Activated T-cell treated with anti-CD3 and anti-CD28 coated beads, Interleukin-2, amount 50 U/mL, for 4 hours (primary cell): ENCODE measurements around the gene TSPAN8. TPM values are rescaled to one million over a fixed set of nuclear protein-coding genes. Genes with fewer than 3 reads are reported as not detected.
"Not testable (repeated sequence)": the region's sequence is repeated elsewhere in the genome, so short reads cannot be mapped to it uniquely, and the experiment has no call there.

ENCODE experiments used
- ATAC-seq, 2 donors: fragments of 200-7000 bp; cut with Tn5 transposase; one replicate each; pipeline ENCODE4 v1.10.0; 2021
- DNase-seq: peaks from one replicate; pipeline ENCODE4 v3.0.0-alpha.2; 2020
- H3K27me3 Mint-ChIP-seq: one replicate; pipeline ENCODE4 v1.8.0; 2021; ENCODE audit warnings: low read depth, mixed read lengths
- H3K36me3 Mint-ChIP-seq: one replicate; pipeline ENCODE4 v1.8.0; 2022; ENCODE audit warnings: mixed read lengths; ENCODE audit not compliant: insufficient read depth
- H3K4me1 Mint-ChIP-seq: one replicate; pipeline ENCODE4 v1.8.0; 2021; ENCODE audit warnings: low read depth, mixed read lengths
- H3K4me3 Mint-ChIP-seq: one replicate; pipeline ENCODE4 v1.8.0; 2021; ENCODE audit warnings: mild to moderate bottlenecking, moderate library complexity, mixed read lengths
- H3K9me3 Mint-ChIP-seq: one replicate; pipeline ENCODE4 v1.8.0; 2021; ENCODE audit warnings: mixed read lengths
- total RNA-seq, 3 donors: library from RNA; stranded (reverse); gene quantifications; one replicate each; pipeline ENCODE4 v1.2.1, GENCODE V29; 2021

The TSPAN8 gene
- total RNA-seq, 3 donors from 2014 or later, result 0.29 to 0.46 (median 0.30) TPM

DNA sequence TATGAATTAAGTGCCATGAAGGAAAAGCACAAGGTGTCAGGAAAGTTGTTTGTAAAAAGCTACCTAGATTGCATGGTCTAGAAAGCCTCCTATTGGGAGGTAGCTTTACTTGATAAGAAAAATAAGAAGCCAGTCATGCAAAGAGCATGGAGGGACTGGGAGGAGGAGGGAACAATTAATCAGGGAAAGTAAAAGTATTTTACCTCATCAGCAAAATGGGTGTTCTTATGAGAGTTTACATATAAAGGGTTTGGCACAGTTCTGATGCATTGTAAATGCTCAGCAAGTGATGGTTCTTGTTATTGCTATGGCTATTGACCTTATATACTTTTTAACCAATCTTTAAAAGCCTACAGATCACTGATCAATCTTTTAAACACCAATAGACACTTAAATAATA, 17.0 kb upstream of the TSPAN8 start:
- DNase-seq (no peak), ATAC-seq (no peak)
- Mint-ChIP-seq H3K4me3 (no peak overlapping the region), H3K4me1 (no peaks in the 10 kb centered on the region), H3K9me3 (no peaks in the 10 kb centered on the region), H3K27me3 (no peaks in the 10 kb centered on the region), H3K36me3 (no peaks in the 10 kb centered on the region)

DNA sequence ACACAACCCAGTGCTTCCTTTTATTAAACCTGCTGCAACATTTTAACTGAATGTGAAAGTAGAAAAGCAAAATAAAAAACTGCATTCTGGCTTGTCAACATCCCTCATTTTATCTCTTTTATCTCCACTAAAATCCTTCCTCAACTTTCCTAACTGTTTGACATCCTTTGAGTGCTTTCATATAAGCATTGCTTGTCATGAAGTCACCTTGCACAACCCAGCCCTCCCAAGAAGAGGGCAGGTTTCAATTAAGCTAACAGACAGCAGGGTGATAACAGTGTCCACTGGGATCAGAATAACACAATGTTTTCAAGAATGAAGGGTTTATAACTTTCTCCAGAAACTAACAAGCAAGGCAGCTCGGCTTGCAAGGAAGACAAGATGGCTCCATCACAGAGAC, 16.3 kb upstream of the TSPAN8 start:
- DNase-seq, result no peak
- Mint-ChIP-seq H3K27me3 (no peaks in the 10 kb centered on the region), H3K4me3 (no peak overlapping the region), H3K4me1 (no peaks in the 10 kb centered on the region), H3K9me3 (no peaks in the 10 kb centered on the region), H3K36me3 (no peaks in the 10 kb centered on the region)
- no peak for ATAC-seq

DNA sequence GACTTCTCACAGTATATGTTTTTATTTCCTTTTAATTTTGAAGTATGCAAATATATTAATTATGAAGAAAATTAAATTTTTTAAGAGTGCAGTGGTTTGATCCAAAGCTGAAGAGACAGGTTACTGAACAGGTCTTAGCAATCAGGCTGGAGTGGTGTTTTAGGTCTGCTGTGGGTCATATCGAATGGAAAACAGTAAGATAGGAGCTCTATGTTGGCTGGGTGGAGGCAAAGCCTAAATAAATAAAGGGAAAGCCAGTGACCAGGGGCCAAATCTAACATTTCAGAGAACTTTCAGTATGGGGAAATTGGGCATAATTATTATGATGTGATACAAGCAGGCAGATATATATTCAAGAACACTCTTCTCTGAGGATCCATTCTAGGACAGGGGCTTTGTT, 12.7 kb upstream of the TSPAN8 start:
- no peak for ATAC-seq
- no peaks in the 10 kb centered on the region for H3K27me3 Mint-ChIP-seq
- H3K9me3 Mint-ChIP-seq, result peaks cover 6% of the 10 kb centered on the region

DNA sequence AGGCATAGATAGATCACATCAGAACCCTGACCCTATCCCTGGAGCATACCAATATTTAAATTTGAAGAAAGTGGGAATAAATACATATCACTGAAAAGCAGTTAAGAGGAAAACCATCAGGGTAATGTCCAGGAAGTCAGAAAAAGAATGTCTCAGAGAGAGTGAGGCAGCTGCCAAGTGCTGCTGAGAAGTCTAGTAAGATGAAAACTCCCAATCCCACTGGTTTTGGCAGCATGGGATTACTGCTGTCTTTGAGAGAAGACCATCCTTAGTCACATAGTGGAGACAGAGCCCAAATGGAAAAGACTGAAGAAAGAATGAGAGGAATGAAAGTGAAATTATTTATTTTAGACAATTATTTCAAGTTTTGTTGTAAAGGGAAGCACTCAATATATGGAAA, 11.5 kb upstream of the TSPAN8 start:
- Mint-ChIP-seq H3K4me3 (no peak overlapping the region), H3K4me1 (no peaks in the 10 kb centered on the region)
- no peak for DNase-seq

More for the DNA sequence above, 12.7 kb upstream of the TSPAN8 start:
- no peaks in the 10 kb centered on the region for H3K4me1 Mint-ChIP-seq
- no peak for DNase-seq
- H3K4me3 Mint-ChIP-seq, result no peak overlapping the region
- H3K36me3 Mint-ChIP-seq, result no peaks in the 10 kb centered on the region

DNA sequence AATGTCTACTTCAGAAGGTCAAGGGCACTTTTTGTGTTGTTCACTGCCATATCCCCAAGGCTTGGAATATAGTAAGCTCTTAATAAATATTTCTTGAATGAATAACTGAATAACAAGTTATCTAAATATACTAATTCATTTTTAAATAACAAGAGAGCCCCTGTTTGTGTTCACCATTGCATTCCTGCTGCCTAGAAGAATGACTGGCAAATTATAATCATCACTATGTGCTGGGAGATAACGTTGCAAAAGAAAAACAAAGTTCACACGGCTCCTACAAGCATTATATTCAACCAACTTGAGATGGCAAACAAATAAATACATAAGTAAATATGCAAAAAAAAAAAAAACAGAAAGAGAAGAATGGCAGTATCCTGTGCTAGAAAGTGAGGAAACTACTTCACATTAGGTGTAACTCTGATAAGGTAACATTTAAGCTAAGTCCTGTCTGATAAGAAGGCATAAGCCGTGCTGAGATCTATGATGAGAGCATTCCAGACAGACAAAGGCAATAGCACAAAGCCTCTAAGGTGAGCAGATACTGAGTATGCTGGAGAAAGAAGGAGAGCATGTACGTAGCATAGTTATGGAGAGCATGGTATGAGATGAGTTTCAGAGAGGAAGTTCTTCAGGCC, 9.2 kb upstream of the TSPAN8 start:
- no peak for DNase-seq
- Mint-ChIP-seq H3K9me3 (peaks cover 6% of the 10 kb centered on the region), H3K4me1 (no peaks in the 10 kb centered on the region), H3K36me3 (no peaks in the 10 kb centered on the region), H3K4me3 (no peak overlapping the region), H3K27me3 (no peaks in the 10 kb centered on the region)
- ATAC-seq, result no peak

More for the DNA sequence above, 11.5 kb upstream of the TSPAN8 start:
- no peaks in the 10 kb centered on the region for H3K27me3 Mint-ChIP-seq
- ATAC-seq, result no peak
- H3K9me3 Mint-ChIP-seq, result peaks cover 6% of the 10 kb centered on the region
- no peaks in the 10 kb centered on the region for H3K36me3 Mint-ChIP-seq

DNA sequence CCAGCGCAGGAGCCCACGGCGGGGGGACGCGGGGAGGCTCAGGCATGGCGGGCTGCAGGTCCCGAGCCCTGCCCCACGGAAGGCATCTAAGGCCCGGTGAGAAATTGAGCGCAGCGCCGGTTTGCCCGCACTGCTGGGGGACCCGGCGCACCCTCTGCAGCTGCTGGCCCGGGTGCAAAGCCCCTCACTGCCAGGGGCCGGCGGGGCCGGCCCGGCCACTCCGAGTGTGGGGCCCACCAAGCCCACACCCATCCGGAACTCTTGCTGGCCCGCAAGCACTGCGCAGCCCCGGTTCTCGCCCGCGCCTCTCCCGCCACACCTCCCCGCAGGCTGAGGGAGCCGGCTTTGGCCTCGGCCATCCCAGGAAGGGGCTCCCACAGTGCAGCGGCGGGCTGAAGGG, 8.5 kb upstream of the TSPAN8 start:
- Mint-ChIP-seq H3K27me3 (no peaks in the 10 kb centered on the region), H3K9me3 (peaks cover 6% of the 10 kb centered on the region), H3K36me3 (no peaks in the 10 kb centered on the region), H3K4me3 (no peak overlapping the region), H3K4me1 (no peaks in the 10 kb centered on the region)
- DNase-seq, result no peak
- no peak for ATAC-seq

DNA sequence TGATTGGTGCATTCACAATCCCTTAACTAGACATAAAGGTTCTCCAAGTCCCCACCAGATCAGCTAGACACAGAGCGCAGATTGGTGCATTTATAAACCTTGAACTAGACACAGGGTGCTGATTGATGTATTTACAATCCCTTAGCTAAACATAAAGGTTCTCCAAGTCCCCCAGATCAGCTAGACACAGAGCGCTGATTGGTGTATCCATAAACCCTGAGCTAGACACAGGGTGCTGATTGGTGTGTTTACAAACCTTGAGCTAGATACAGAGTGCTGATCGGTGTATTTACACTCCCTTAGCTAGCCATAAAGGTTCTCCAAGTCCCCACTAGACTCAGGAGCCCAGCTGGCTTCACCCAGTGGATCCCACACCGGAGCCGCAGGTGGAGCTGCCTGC, 8.0 kb upstream of the TSPAN8 start:
- not testable (repeated sequence) for H3K9me3 Mint-ChIP-seq, H3K4me1 Mint-ChIP-seq, DNase-seq, H3K27me3 Mint-ChIP-seq, ATAC-seq, H3K36me3 Mint-ChIP-seq, H3K4me3 Mint-ChIP-seq

DNA sequence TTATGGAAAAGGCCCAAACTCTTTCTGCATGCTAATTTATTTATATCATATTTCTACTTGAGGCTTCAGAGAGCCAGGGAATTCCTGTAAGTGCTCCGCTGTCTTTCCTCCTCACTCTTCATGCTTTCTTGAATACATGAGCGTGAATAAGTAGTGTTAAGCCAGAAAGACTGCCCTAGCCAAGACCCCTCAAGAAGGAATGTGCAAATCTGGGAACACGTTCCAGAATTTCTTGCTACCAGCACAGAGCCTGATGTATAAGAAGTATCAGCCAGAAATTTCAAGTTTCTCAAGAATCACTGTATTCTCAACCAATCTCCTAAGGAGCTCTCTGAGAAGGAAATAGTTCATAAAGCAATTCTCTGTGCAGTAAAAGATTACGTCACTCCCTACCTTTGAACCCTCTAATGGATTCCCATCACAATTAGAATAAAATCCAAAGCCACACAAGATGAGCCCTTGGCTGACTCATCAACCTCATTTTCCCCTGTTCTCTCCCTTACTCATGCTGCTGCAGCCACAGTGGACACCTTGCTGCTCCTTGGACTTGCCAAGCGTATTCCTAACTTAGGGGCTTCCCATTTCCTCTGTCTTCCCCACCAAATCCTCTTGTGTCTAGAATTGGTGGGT, 6.9 kb upstream of the TSPAN8 start:
- Mint-ChIP-seq H3K4me1 (no peaks in the 10 kb centered on the region), H3K27me3 (no peaks in the 10 kb centered on the region), H3K9me3 (peaks cover 6% of the 10 kb centered on the region), H3K4me3 (no peak overlapping the region), H3K36me3 (no peaks in the 10 kb centered on the region)
- ATAC-seq, result no peak
- DNase-seq, result no peak

DNA sequence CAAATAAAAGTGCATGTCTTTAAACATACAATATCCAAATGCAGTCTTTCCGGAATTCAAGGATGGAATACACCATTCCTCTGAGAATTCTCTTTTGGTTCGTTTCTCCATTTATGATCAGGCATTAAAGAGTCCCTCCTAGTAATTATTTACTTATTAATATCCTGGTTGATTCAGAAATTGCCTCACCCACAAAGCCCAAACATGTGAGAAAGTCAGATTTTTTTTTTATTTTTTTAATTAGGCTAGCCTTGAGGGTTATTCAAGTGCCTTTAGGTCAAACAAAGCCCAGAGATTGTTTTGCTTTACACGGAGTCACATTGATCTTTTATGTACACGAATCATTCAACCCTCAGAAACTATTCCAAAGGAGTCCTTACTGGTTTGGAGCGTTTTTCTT, 6.4 kb upstream of the TSPAN8 start:
- Mint-ChIP-seq H3K4me1 (no peaks in the 10 kb centered on the region), H3K9me3 (peaks cover 6% of the 10 kb centered on the region), H3K4me3 (no peak overlapping the region), H3K27me3 (no peaks in the 10 kb centered on the region), H3K36me3 (no peaks in the 10 kb centered on the region)
- ATAC-seq (no peak), DNase-seq (no peak)

DNA sequence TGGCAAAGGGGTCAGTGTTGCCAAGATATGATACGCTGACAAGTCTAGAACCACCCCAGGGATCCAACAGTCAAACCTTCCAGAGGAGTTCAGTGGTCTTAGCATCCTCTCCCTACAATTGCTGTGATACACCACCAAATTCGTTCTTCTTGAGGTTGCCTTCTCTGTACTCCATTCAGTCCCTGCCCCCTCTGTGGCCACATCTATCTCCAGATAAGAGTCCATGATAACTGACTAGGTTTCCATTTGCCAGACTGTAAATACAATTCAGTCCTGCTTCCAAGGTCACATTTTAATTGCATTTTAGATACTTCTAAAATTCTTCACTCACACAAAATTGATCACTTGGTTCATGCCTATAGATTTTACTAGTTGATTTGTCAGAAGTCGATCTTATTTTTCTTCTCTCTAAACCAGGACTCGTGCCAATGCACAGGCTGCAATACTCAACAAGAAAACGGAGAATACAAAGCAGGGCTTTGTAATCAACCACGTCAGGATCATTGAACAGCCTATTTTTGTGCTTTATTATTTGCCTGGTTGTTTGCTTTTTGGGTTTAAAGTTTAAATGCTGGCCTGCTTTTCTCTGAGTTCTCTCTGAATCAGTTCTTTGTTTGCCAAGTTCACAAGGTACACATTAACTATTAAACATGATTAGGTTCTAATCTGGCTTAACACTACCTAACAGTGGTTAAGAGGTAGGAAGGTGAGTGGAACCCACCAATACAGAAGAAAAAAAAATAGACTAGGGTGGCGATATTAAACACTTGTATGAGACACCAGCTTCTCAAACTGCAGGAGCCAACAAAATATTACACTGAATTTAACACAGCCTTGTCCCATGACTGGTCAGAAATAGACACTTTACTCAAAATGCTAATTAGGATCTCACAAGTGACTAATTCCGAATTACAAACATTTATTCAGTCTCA, 5.3 kb upstream of the TSPAN8 start:
- H3K36me3 Mint-ChIP-seq, result no peaks in the 10 kb centered on the region
- no peaks in the 10 kb centered on the region for H3K27me3 Mint-ChIP-seq
- H3K9me3 Mint-ChIP-seq, result peaks cover 6% of the 10 kb centered on the region

DNA sequence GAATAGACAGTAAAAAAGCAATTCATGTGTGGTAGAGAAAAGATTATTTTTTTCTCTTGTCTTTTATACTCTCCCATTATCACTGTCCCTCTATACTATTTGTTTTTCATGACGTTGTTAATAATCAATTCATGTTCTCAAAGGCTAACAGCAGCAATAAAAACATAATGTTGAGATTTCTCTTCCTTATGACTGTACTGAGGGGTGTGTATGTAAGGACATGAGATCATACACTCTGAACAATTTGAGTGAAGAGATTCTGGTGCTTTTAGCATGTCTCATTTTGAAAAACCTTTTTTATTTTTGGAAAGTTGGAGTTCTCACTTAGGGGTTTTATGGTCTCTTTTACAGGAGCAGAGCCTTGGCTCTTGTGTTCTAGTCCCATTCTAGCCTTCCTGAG, 3.8 kb upstream of the TSPAN8 start:
- Mint-ChIP-seq H3K4me3 (no peak overlapping the region), H3K36me3 (no peaks in the 10 kb centered on the region), H3K27me3 (no peaks in the 10 kb centered on the region), H3K4me1 (no peaks in the 10 kb centered on the region), H3K9me3 (no peaks in the 10 kb centered on the region)
- DNase-seq (no peak), ATAC-seq (no peak)

More for the DNA sequence above, 5.3 kb upstream of the TSPAN8 start:
- ATAC-seq (no peak), DNase-seq (no peak)
- Mint-ChIP-seq H3K4me3 (no peak overlapping the region), H3K4me1 (no peaks in the 10 kb centered on the region)

DNA sequence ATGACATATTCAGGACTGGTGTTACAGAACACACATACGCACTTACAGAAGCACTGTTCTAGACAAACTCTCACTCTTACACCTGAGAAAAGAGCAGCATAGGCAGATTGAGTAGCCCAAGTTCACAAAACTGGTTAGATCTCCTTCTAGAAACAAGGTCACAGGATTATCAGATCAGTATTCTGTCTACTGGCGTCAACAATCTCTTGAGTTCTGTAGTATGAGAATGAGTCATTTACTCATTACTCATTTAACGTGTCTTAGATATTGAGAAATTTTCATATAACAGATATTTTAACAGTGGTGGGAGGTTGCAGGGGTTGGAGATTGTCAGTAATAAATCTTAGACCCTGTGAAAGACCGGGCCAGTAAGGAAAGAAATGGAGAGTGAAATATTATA, 2.8 kb upstream of the TSPAN8 start:
- Mint-ChIP-seq H3K4me3 (no peak overlapping the region), H3K27me3 (no peaks in the 10 kb centered on the region), H3K36me3 (no peaks in the 10 kb centered on the region), H3K9me3 (no peaks in the 10 kb centered on the region), H3K4me1 (no peaks in the 10 kb centered on the region)
- ATAC-seq (no peak), DNase-seq (no peak)

DNA sequence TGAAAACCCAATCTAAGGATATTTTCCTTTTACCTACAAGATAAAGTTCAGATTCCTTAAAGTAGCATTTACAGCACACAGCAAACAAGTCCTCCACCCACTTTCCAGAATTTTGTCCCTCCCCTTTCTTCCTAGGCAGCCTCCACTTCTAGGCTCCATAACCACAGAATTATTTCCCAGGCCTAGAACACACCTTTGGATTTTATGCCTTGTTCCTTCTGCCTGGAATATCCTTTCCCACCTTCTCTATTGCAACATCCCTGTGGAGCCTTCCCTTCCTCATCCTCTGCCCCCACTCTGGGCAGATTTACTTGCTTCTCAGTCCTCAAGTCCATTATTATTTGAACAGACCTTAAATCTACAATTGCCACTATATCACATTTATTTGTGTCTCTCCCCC, 2.1 kb upstream of the TSPAN8 start:
- H3K4me1 Mint-ChIP-seq, result no peaks in the 10 kb centered on the region
- ATAC-seq (no peak), DNase-seq (no peak)
- H3K36me3 Mint-ChIP-seq, result no peaks in the 10 kb centered on the region
- no peaks in the 10 kb centered on the region for H3K27me3 Mint-ChIP-seq
- no peak overlapping the region for H3K4me3 Mint-ChIP-seq
- H3K9me3 Mint-ChIP-seq, result no peaks in the 10 kb centered on the region

DNA sequence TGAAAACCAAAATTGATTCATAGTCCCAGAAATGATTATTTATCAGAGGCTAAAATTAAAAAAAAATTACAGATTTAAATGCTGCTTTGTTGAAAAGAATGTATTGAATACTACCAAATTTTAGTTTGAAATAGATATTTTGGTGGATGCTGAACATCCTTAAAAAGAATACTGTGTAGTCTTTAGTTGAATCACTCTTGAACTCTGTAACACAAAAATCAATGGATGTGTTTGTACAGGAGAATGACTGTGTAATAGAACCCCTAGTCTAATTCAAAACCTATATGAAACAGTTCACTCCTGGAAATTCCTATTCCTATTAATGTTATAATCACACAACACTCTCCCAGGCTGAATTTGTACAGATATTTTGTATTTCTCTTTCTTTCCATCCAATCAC, 1.5 kb upstream of the TSPAN8 start:
- DNase-seq (no peak), ATAC-seq (no peak)
- Mint-ChIP-seq H3K27me3 (no peaks in the 10 kb centered on the region), H3K4me3 (no peak overlapping the region), H3K9me3 (no peaks in the 10 kb centered on the region), H3K4me1 (no peaks in the 10 kb centered on the region), H3K36me3 (no peaks in the 10 kb centered on the region)
